H1 (cell line): ENCODE data around the gene TRIM44. TPM values are rescaled to one million over a fixed set of nuclear protein-coding genes. Genes with fewer than 3 reads are reported as not detected.

ENCODE experiments used
- BRCA1 ChIP-seq: IDR thresholded peaks from 2 replicates; pipeline ENCODE4 v1.6.1; 2012; ENCODE audit warnings: low read depth, low read length, improper control_type of control experiment
- MAX ChIP-seq: IDR thresholded peaks from 2 replicates; pipeline ENCODE4 v1.6.1; 2012; ENCODE audit warnings: inconsistent platforms
- polyA plus RNA-seq, 7 experiments: library from polyadenylated mRNA; depleted of rRNA in 3 of 7; stranded (reverse) in 5 of 7; unstranded in 2 of 7; fragments of >200 nt in 5 of 7; fragments of 200-250 nt in 2 of 7; gene quantifications; 1 replicate in 5 of 7; 2 replicates in 1 of 7; 4 replicates in 1 of 7; pipeline versions ENCODE4 v1.2.1 to v1.2.3, GENCODE V29; 2011 to 2013; ENCODE audit warnings: missing spikeins in 2 of 7, mixed read lengths in 2 of 7
- total RNA-seq: library from RNA; stranded (reverse); fragmentation: NEBNext Ultra II Directional; extraction: Animal tissue kit (Norgen Biotek cat#: 25700); gene quantifications from 2 replicates; pipeline ENCODE4 v1.2.1, GENCODE V29; 2021
- TF ChIP-seq, protein P1 (sequence below): IDR thresholded peaks from 2 replicates; pipeline ENCODE4 v1.6.1; 2011; ENCODE audit warnings: low read length, improper control_type of control experiment

Gene TRIM44
- total and polyA plus RNA-seq, 2 of the 8 experiments (the other 6 are each of a cell fraction or from before 2014, with no cell fraction given): 13.9 to 34.4 TPM

GRCh38 chr11:35783809-35784208, 121.2 kb downstream of the TRIM44 start (continued):
- TF ChIP-seq MAX (no peak), BRCA1 (no peak)
- TF ChIP-seq, protein P1, sequence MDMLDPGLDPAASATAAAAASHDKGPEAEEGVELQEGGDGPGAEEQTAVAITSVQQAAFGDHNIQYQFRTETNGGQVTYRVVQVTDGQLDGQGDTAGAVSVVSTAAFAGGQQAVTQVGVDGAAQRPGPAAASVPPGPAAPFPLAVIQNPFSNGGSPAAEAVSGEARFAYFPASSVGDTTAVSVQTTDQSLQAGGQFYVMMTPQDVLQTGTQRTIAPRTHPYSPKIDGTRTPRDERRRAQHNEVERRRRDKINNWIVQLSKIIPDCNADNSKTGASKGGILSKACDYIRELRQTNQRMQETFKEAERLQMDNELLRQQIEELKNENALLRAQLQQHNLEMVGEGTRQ: no peak
